ENCODE data around the gene CDK16. TPM values are rescaled to one million over a fixed set of nuclear protein-coding genes. Genes with fewer than 3 reads are reported as not detected.

CDK16 gene
- polyA plus RNA-seq, 1 of the 3 experiments (the other 2 are of a cell fraction): 116 TPM

DNA sequence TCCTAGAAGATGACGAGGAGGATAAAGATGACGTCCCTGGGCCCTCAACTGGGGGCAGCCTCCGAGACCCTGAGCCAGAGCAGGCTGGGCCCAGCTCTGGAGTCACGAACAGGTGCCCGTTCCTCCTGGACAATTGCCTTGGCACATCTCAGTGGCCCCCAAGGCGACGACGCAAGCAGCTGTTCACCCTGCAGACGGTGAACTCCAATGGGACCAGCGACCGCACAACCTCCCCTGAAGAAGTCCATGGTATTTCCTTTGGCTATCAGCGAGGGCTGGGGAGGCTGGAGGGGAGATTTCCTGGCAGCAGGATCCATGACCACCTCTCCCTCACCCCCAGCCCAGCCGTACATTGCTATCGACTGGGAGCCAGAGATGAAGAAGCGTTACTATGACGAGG lies 26.2 kb downstream of the CDK16 start (continued):
- TF ChIP-seq CHD2 (IDR thresholded peaks at IDR 0.05; ENCODE audit: low read length, partially characterized antibody) (no peak), TAF1 (IDR thresholded peaks at IDR 0.05; ENCODE audit: borderline replicate concordance, low read depth, low read length) (no peak), RFX5 (IDR thresholded peaks at IDR 0.05; ENCODE audit: low read length) (no peak)
- TF ChIP-seq, protein P1, sequence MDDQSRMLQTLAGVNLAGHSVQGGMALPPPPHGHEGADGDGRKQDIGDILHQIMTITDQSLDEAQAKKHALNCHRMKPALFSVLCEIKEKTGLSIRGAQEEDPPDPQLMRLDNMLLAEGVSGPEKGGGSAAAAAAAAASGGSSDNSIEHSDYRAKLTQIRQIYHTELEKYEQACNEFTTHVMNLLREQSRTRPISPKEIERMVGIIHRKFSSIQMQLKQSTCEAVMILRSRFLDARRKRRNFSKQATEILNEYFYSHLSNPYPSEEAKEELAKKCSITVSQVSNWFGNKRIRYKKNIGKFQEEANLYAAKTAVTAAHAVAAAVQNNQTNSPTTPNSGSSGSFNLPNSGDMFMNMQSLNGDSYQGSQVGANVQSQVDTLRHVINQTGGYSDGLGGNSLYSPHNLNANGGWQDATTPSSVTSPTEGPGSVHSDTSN (IDR thresholded peaks at IDR 0.05): no peak

DNA sequence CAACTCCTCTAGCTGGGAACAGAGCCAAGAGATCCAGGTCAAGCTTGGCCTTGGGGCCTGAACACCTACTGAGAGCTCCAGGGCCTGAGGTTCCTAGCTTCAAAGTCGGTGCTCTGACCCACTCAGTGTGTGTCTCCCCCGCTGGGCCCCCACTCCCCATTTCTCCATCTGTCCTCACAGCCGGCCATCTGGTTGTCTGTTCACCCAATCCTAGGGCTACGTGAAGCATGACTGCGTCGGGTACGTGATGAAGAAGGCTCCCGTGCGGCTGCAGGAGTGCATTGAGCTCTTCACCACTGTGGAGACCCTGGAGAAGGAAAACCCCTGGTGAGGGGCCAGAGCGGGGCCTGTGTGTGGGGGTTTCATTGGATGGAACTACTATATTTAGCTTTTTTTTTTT lies 26.7 kb downstream of the CDK16 start:
- Histone ChIP-seq H3F3A (replicated peaks; ENCODE audit: insufficient read depth) (no peaks in the 10 kb centered on the region), H3K4me3 (ENCODE audit: low read depth in 2 of 2, low read length in 1 of 2) (no peak overlapping the region), H3K36me3 (replicated peaks in 1 of 2; ENCODE audit: control insufficient read depth in 1 of 2, insufficient read depth in 2 of 2, low read length in 1 of 2) (peaks cover 17 to 35% of the 10 kb centered on the region in 2 experiments), H2AFZ (ENCODE audit: low read depth) (no peak overlapping the region), H3K9me2 (no peaks in the 10 kb centered on the region), H3K27ac (ENCODE audit: low read depth in 2 of 2, low read length in 1 of 2) (no peak overlapping the region), H3K9ac (no peak overlapping the region), H3K79me2 (ENCODE audit: insufficient read depth) (no peaks in the 10 kb centered on the region; the same call in 1 of the 2 replicates), H3K27me3 (ENCODE audit: insufficient read depth) (no peaks in the 10 kb centered on the region), H4K20me1 (ENCODE audit: insufficient read depth) (0 out of 2 replicates have a peak, but pooled peaks cover 4% of the 10 kb centered on the region), H3K4me1 (ENCODE audit: control insufficient read depth in 1 of 2, insufficient read depth in 2 of 2, low read depth in 1 of 2, low read length in 1 of 2) (no peaks in the 10 kb centered on the region), H3K4me2 (no peak overlapping the region), H3K9me3 (no peaks in the 10 kb centered on the region)
- ChIA-PET POLR2A (no interaction called here), CTCF (no interaction called here)
- TF ChIP-seq, protein P1 (IDR thresholded peaks at IDR 0.05): no peak
- no peak for TF ChIP-seq CHD2 (IDR thresholded peaks at IDR 0.05; ENCODE audit: low read length, partially characterized antibody)
- TF ChIP-seq, protein P2, sequence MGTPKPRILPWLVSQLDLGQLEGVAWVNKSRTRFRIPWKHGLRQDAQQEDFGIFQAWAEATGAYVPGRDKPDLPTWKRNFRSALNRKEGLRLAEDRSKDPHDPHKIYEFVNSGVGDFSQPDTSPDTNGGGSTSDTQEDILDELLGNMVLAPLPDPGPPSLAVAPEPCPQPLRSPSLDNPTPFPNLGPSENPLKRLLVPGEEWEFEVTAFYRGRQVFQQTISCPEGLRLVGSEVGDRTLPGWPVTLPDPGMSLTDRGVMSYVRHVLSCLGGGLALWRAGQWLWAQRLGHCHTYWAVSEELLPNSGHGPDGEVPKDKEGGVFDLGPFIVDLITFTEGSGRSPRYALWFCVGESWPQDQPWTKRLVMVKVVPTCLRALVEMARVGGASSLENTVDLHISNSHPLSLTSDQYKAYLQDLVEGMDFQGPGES (IDR thresholded peaks at IDR 0.05; ENCODE audit: low read depth, low read length): no peak
- no peak for TF ChIP-seq SIN3A (IDR thresholded peaks at IDR 0.05; ENCODE audit: borderline replicate concordance, low read depth, low read length)
- 90% methylated on average over 10 of the region's 10 CpGs for WGBS (ENCODE audit: low lambda C conversion rate)
- no peak for DNase-seq

DNA sequence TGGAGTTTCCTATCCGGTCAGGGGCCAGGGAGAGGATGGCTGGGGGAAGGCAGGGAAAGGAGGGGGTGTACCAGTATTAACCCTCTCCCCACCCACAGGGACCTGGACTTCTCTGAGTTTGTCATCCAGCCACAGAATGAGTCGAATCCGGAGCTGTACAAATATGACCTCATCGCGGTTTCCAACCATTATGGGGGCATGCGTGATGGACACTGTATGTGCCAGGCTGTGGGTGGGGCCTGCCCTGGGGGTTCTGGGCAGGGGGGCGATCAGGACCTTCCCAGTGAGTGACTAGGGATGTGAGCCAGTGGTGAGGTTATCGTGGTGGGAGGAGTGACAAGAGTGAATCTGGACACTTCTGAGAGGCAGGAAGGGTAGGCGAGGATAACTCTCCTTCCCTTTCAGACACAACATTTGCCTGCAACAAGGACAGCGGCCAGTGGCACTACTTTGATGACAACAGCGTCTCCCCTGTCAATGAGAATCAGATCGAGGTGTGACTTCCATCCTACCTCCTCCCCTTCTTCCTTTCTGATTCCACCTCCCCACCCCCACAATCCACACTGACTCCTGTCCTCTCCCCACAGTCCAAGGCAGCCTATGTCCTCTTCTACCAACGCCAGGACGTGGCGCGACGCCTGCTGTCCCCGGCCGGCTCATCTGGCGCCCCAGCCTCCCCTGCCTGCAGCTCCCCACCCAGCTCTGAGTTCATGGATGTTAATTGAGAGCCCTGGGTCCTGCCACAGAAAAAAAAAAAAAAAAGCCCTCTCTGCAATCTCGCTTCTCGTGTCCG lies 28.9 kb downstream of the CDK16 start:
- Histone ChIP-seq H3K4me1 (ENCODE audit: control insufficient read depth in 1 of 2, insufficient read depth in 2 of 2, low read depth in 1 of 2, low read length in 1 of 2) (no peaks in the 10 kb centered on the region), H3K4me3 (ENCODE audit: low read depth in 2 of 2, low read length in 1 of 2) (no peak overlapping the region), H3K27ac (ENCODE audit: low read depth in 2 of 2, low read length in 1 of 2) (no peak overlapping the region), H3K79me2 (ENCODE audit: insufficient read depth) (no peaks in the 10 kb centered on the region), H3K9me2 (no peaks in the 10 kb centered on the region), H4K20me1 (ENCODE audit: insufficient read depth) (no peaks in the 10 kb centered on the region), H3K4me2 (no peak overlapping the region), H3K9ac (no peak overlapping the region), H3K36me3 (replicated peaks in 1 of 2; ENCODE audit: control insufficient read depth in 1 of 2, insufficient read depth in 2 of 2, low read length in 1 of 2) (peaks cover 0 to 18% of the 10 kb centered on the region in 2 experiments), H3F3A (replicated peaks; ENCODE audit: insufficient read depth) (no peaks in the 10 kb centered on the region), H2AFZ (ENCODE audit: low read depth) (no peak overlapping the region), H3K9me3 (no peaks in the 10 kb centered on the region), H3K27me3 (ENCODE audit: insufficient read depth) (no peaks in the 10 kb centered on the region)
- POLR2A ChIA-PET: no interaction called here
- CTCF ChIA-PET: no interaction called here
- WGBS (ENCODE audit: low lambda C conversion rate): 79% methylated on average over 21 of the region's 23 CpGs
- peak; percentile 8 for DNase-seq
- TF ChIP-seq, protein P3, sequence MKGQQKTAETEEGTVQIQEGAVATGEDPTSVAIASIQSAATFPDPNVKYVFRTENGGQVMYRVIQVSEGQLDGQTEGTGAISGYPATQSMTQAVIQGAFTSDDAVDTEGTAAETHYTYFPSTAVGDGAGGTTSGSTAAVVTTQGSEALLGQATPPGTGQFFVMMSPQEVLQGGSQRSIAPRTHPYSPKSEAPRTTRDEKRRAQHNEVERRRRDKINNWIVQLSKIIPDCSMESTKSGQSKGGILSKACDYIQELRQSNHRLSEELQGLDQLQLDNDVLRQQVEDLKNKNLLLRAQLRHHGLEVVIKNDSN (IDR thresholded peaks at IDR 0.05; ENCODE audit: borderline replicate concordance, low read depth): no peak
- TF ChIP-seq JUND (IDR thresholded peaks at IDR 0.05): no peak
- TF ChIP-seq MXI1 (IDR thresholded peaks at IDR 0.05; ENCODE audit: low read depth, low read length): no peak
- TF ChIP-seq, protein P4, sequence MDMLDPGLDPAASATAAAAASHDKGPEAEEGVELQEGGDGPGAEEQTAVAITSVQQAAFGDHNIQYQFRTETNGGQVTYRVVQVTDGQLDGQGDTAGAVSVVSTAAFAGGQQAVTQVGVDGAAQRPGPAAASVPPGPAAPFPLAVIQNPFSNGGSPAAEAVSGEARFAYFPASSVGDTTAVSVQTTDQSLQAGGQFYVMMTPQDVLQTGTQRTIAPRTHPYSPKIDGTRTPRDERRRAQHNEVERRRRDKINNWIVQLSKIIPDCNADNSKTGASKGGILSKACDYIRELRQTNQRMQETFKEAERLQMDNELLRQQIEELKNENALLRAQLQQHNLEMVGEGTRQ (IDR thresholded peaks at IDR 0.05; ENCODE audit: borderline replicate concordance, low read depth, low read length): no peak
- TF ChIP-seq GABPA (IDR thresholded peaks at IDR 0.05; ENCODE audit: low read depth): no peak
- TF ChIP-seq, protein P5, sequence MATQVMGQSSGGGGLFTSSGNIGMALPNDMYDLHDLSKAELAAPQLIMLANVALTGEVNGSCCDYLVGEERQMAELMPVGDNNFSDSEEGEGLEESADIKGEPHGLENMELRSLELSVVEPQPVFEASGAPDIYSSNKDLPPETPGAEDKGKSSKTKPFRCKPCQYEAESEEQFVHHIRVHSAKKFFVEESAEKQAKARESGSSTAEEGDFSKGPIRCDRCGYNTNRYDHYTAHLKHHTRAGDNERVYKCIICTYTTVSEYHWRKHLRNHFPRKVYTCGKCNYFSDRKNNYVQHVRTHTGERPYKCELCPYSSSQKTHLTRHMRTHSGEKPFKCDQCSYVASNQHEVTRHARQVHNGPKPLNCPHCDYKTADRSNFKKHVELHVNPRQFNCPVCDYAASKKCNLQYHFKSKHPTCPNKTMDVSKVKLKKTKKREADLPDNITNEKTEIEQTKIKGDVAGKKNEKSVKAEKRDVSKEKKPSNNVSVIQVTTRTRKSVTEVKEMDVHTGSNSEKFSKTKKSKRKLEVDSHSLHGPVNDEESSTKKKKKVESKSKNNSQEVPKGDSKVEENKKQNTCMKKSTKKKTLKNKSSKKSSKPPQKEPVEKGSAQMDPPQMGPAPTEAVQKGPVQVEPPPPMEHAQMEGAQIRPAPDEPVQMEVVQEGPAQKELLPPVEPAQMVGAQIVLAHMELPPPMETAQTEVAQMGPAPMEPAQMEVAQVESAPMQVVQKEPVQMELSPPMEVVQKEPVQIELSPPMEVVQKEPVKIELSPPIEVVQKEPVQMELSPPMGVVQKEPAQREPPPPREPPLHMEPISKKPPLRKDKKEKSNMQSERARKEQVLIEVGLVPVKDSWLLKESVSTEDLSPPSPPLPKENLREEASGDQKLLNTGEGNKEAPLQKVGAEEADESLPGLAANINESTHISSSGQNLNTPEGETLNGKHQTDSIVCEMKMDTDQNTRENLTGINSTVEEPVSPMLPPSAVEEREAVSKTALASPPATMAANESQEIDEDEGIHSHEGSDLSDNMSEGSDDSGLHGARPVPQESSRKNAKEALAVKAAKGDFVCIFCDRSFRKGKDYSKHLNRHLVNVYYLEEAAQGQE (IDR thresholded peaks at IDR 0.05; ENCODE audit: low read depth, low read length): no peak
- no peak for TF ChIP-seq FOXJ3 (CRISPR knock-in tag; IDR thresholded peaks at IDR 0.05)

All from SK-N-SH (cell line).